Thyroid gland (tissue), 4 donors: Measurements from ENCODE around the gene GRM1. TPM values are rescaled to one million over a fixed set of nuclear protein-coding genes. Genes with fewer than 3 reads are reported as not detected.

Experiments used
- DNase-seq, 2 donors: peaks; one replicate each; pipeline ENCODE4 v3.0.0-alpha.2; 2019
- H3K27ac ChIP-seq, 3 donors: fragments of 200-600 bp; sonication (generic); 1 replicate in 2 of 3; 2 replicates in 1 of 3; pipeline ENCODE4 v1.5.1; 2016 to 2019; ENCODE audit warnings: mild to moderate bottlenecking in 1 of 3, moderate library complexity in 1 of 3
- H3K27me3 ChIP-seq: fragments of 200-600 bp; sonication (generic); one replicate; pipeline ENCODE4 v1.5.1; 2019
- H3K36me3 ChIP-seq, 2 donors: fragments of 200-600 bp; sonication (generic); one replicate each; pipeline ENCODE4 v1.5.1; 2016 to 2019
- H3K4me1 ChIP-seq, 2 donors: fragments of 200-600 bp; sonication (generic); one replicate each; pipeline ENCODE4 v1.5.1; 2017 to 2019
- H3K4me3 ChIP-seq, 3 donors: fragments of 200-600 bp; sonication (generic); replicated peaks in 1 of 3; 1 replicate in 2 of 3; 2 replicates in 1 of 3; pipeline ENCODE4 v1.5.1; 2016; ENCODE audit warnings: mild to moderate bottlenecking in 1 of 3
- H3K9me3 ChIP-seq: fragments of 200-600 bp; sonication (generic); one replicate; pipeline ENCODE4 v1.5.1; 2017
- POLR2A ChIP-seq, 2 donors: fragments of 450-650 bp; IDR thresholded peaks; one replicate each; pipeline ENCODE4 v1.6.1; 2017; ENCODE audit warnings: antibody characterized with exemption in 2 of 2, mild to moderate bottlenecking in 2 of 2, moderate library complexity in 1 of 2
- WGBS, 2 donors: methylation state at CpG; one replicate each; pipeline ENCODE4 v1.1.5; 2017; 5-methylcytosine and 5-hydroxymethylcytosine counted together
- intact Hi-C: fragments of 100-400 bp; cut with DNase I; formaldehyde crosslinking; loops from one replicate; pipeline ENCODE4 v1.15.1; 2023
- total RNA-seq, 4 donors: library from RNA; depleted of rRNA; stranded (reverse); fragments of >200 nt; gene quantifications; one replicate each; pipeline ENCODE4 v1.2.3, GENCODE V29; 2016
- TF ChIP-seq, protein P1 (sequence below), 6 experiments: fragments of 200-600 bp in 3 of 6; fragments of 450-650 bp in 3 of 6; sonication (generic) in 3 of 6; IDR thresholded peaks; one replicate each; pipeline ENCODE4 v1.5.1; 2016 to 2019; ENCODE audit warnings: antibody characterized with exemption in 6 of 6, mild to moderate bottlenecking in 2 of 6, inconsistent platforms in 1 of 6, moderate library complexity in 1 of 6

The GRM1 gene
- total RNA-seq, 4 donors from 2014 or later = 0.29 to 2.5 (median 0.48) TPM

DNA sequence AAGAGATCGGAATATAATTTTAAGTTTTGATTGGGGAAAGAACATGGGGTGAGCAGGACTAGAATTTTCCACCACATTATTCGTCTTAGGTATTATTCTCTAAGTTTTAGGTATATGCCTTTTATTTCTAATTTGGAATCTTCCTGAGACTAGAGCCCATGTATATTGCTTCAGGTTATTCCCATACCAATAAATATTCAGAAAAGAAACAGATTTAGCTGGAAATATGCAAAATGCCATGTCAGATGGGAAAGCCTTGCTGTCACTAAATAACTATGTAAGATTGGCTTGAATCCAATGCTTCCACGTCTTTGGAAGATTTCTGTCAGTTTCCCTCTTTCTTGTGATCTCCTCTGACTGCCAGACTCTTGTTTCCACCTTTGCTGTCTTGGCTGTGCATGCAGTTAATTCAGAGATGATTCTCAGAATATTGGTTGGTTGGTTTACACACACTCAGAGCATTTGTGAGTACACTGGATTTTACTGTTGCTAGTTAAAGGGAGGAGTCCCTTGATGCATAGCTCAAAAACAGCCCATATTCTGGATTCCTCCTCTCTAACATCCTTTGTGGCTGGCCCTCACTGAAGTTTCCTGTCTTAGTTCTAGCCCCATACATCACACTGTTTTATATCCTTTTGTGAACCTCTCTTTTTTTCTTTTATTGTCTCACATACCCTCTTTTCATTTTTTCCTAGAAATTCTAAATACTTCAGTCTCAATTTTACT lies 64.3 kb downstream of the GRM1 start:
- H3K9me3 ChIP-seq = no peaks in the 10 kb centered on the region
- no peak for TF ChIP-seq POLR2A (IDR thresholded peaks at IDR 0.05)
- TF ChIP-seq, protein P1, sequence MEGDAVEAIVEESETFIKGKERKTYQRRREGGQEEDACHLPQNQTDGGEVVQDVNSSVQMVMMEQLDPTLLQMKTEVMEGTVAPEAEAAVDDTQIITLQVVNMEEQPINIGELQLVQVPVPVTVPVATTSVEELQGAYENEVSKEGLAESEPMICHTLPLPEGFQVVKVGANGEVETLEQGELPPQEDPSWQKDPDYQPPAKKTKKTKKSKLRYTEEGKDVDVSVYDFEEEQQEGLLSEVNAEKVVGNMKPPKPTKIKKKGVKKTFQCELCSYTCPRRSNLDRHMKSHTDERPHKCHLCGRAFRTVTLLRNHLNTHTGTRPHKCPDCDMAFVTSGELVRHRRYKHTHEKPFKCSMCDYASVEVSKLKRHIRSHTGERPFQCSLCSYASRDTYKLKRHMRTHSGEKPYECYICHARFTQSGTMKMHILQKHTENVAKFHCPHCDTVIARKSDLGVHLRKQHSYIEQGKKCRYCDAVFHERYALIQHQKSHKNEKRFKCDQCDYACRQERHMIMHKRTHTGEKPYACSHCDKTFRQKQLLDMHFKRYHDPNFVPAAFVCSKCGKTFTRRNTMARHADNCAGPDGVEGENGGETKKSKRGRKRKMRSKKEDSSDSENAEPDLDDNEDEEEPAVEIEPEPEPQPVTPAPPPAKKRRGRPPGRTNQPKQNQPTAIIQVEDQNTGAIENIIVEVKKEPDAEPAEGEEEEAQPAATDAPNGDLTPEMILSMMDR (IDR thresholded peaks at IDR 0.05) = no peak
- H3K4me3 ChIP-seq = no peak overlapping the region
- H3K27me3 ChIP-seq = no peaks in the 10 kb centered on the region
- WGBS, 2 donors = 70 to 73% methylated on average over 3 of the region's 3 CpGs
- no peaks in the 10 kb centered on the region for H3K4me1 ChIP-seq
- no peak overlapping the region for H3K27ac ChIP-seq
- H3K36me3 ChIP-seq = no peaks in the 10 kb centered on the region
- no peak for DNase-seq
- intact Hi-C loops = no loop called here

DNA sequence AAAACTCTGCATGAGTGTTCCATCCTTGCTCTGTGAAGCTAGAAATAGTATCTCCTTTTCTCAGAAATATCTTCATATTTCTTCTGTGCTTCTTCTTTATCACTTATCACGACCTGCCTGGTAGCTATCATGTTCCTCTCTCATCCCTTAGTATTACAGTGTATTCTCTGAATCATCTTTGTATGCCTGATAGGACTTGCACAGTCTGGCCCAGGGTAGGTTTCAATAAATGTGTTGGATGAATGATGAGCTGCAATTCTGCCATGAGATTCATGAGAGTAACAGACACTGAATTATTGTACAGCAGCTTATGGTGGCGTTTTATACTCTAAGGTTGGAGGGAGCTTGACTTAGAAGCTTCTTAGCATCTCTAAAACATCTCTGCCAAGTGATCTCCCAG lies 66.6 kb downstream of the GRM1 start:
- no peaks in the 10 kb centered on the region for H3K27me3 ChIP-seq

DNA sequence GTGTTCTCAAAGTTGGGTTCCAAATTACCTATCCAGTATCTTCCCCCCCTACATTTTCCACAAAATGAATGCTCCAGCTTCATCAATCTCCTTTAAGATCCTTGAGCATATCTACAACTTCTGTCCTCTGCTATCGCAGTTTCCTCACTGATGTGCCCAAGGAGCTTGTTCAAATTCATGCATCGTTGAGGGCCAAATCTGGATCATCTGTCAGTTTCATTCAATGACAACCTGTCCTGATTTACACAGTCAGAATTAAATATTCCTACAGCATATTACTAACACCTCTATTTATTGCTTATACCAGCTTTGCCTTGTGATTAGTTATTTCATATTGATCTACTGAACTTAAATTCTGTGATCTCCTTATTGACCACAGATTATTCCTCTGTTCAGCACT lies 68.7 kb downstream of the GRM1 start:
- no peaks in the 10 kb centered on the region for H3K27me3 ChIP-seq
- no peaks in the 10 kb centered on the region for H3K9me3 ChIP-seq
- DNase-seq = no peak
- no peaks in the 10 kb centered on the region for H3K4me1 ChIP-seq
- no peak overlapping the region for H3K27ac ChIP-seq
- TF ChIP-seq, protein P1 (IDR thresholded peaks at IDR 0.05) = no peak
- H3K36me3 ChIP-seq = no peaks in the 10 kb centered on the region
- no peak overlapping the region for H3K4me3 ChIP-seq
- intact Hi-C loops = no loop called here
- 91 to 94% methylated on average over 2 of the region's 2 CpGs for WGBS, 2 donors

More for the DNA sequence above, 66.6 kb downstream of the GRM1 start:
- no peaks in the 10 kb centered on the region for H3K9me3 ChIP-seq
- TF ChIP-seq POLR2A (IDR thresholded peaks at IDR 0.05) = no peak
- TF ChIP-seq, protein P1 (IDR thresholded peaks at IDR 0.05) = no peak
- H3K36me3 ChIP-seq = no peaks in the 10 kb centered on the region
- WGBS, 2 donors = 60 to 64% methylated on average over 2 of the region's 2 CpGs
- DNase-seq = no peak
- intact Hi-C loops = no loop called here
- no peak overlapping the region for H3K4me3 ChIP-seq
- no peaks in the 10 kb centered on the region for H3K4me1 ChIP-seq
- H3K27ac ChIP-seq = no peak overlapping the region

DNA sequence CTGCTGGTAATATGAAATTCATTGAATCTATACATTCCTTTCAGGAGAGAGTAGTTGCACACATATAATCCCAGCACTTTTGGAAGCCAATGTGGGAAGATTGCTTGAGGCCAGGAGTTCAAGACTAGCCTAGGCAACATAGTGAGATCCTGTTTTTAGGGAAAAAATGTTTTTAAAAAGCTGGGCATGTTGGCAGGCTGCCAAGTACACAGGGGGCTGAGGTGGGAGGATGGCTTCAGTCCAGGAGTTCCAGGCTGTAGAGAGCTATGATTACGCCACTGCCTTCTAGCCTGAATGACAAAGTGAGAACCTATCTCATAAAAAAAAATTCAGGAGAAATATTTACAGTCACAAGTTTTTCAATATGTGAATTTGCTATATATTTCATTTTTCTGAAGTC lies 71.9 kb downstream of the GRM1 start:
- no peaks in the 10 kb centered on the region for H3K4me1 ChIP-seq
- H3K4me3 ChIP-seq = no peak overlapping the region
- H3K9me3 ChIP-seq = no peaks in the 10 kb centered on the region
- no peak for DNase-seq
- intact Hi-C loops = no loop called here
- H3K27me3 ChIP-seq = no peaks in the 10 kb centered on the region
- no peak overlapping the region for H3K27ac ChIP-seq
- 58 to 66% methylated on average over 1 of the region's 1 CpG for WGBS, 2 donors
- no peaks in the 10 kb centered on the region for H3K36me3 ChIP-seq
- TF ChIP-seq, protein P1 (IDR thresholded peaks at IDR 0.05) = no peak
- TF ChIP-seq POLR2A (IDR thresholded peaks at IDR 0.05) = no peak

DNA sequence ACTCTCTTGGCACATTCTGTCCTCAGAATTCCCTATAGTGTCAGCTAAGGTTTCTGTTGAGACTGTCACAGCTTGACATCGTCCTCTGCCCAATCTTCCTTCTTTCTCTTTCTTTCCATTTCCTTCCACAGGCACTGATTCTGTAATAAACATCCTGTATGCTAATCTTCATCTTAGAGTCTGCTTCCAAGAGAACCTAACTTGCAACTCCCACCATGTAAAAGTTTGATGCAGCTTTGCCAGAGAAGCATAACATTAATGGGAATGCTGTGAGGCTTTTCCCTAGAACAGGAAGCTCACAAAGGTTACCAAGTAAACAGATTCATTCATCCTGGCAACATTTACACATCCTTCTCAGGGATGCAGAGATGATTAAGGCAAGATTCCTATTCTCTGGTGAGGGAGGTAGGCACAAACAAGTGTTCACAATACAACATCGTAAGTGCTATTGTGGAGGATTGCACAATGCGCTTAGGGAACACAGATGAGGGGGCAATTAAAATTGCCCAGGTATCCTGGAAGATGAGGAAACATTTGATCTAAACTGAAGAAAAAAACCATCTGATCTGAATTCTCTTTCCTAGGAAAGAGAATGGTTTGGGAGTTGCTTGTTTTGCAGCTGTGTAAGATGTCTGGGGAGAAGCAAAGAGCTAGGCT lies 74.7 kb downstream of the GRM1 start:
- WGBS, 2 donors = 63 to 86% methylated on average over 3 of the region's 3 CpGs
- Histone ChIP-seq H3K27ac (no peak overlapping the region), H3K4me3 (no peak overlapping the region), H3K27me3 (no peaks in the 10 kb centered on the region), H3K4me1 (no peaks in the 10 kb centered on the region), H3K36me3 (no peaks in the 10 kb centered on the region), H3K9me3 (no peaks in the 10 kb centered on the region)
- no peak for DNase-seq
- intact Hi-C loops = no loop called here
- no peak for TF ChIP-seq POLR2A (IDR thresholded peaks at IDR 0.05)
- TF ChIP-seq, protein P1 (IDR thresholded peaks at IDR 0.05) = no peak
